ENCODE data around the gene ACSL6.

Gene ACSL6

GRCh38 chr5:132049093-132049492 is 37.6 kb upstream of the ACSL6 start:
- in situ Hi-C loops (cut with MboI; ENCODE audit: low sequenced_read_pairs) = no loop called here

DNA sequence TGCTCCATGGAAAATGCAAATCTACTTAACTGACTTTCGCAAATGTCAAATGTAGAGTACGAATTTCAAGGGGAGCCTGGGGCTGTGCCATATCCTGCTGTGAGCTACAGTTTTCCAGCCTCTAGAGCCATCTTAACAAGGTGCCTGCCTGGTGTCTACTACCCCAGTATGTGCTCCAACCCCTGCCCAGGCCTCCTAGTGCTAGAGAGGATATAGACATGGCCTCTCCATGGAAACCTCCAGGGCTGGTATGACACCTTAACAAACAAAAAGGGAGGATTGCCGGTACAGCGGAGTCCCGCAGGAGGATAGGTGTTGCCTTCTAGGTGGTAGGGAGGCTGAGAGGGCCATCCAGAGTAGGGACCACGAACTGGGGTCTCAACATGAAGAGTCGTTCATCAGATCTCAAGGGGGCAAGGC is 35.4 kb upstream of the ACSL6 start:
- in situ Hi-C loops (cut with MboI; ENCODE audit: low sequenced_read_pairs) = no loop called here

DNA sequence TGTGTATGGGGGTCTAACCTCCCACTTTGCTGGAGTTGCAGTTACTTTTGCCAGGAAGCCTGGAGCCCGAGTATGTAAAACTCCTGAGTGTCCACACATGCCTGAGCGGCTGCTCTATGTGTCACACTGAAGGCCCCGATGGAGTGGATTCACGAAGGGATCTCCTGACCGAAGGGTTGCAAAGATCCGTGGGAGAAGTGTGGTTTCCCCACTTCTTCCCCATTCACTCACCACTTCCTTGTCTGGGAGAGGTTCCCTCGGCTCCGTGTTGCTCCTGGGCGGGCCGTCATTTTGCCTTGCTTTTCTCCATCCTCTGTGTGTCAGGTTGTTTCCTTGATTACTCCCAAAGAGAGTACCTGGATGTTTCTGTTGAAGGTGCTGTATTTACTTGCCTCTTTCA is 32.7 kb upstream of the ACSL6 start:
- in situ Hi-C loops (cut with MboI; ENCODE audit: low sequenced_read_pairs) = no loop called here

DNA sequence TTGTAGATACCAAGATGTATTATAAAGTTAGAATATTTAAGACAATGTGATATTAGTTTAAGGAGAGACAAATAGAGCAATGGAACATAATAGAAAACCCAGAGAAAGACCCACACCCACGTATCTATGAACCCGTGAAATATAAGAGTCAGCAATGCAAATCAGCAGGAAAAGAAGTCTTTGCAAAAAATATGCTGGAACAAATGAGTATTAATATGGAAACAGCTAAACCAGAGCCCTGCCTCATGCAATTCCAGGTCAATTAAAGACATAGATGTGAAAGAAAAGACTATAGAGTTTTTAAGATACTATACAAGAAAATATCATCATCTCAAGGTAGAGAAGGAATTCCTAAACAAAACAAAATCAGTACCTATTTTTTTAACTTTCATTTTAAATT is 25.9 kb upstream of the ACSL6 start:
- in situ Hi-C loops (cut with MboI; ENCODE audit: low sequenced_read_pairs) = no loop called here

GRCh38 chr5:132033122-132033521 is 21.7 kb upstream of the ACSL6 start:
- in situ Hi-C loops (cut with MboI; ENCODE audit: low sequenced_read_pairs) = no loop called here

DNA sequence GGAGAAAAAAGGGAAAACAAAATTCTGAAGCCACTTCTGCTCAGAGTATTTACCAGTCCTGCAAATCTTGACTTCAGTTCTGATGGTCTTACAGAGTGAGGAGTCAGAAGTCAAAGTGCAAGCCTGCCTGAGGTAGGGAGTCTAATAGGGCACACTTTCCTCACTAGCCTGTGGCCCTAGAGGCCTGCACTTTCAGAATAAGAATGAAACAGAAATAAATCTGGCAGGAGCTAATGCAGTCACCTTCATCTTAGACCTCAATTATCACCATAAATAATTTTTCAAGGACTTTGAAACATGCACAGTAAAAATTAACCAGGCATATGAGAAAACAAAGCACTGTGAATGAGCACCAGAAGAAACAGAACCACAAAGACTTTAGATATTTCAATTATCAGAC is 20.7 kb upstream of the ACSL6 start:
- in situ Hi-C loops (cut with MboI; ENCODE audit: low sequenced_read_pairs) = no loop called here

DNA sequence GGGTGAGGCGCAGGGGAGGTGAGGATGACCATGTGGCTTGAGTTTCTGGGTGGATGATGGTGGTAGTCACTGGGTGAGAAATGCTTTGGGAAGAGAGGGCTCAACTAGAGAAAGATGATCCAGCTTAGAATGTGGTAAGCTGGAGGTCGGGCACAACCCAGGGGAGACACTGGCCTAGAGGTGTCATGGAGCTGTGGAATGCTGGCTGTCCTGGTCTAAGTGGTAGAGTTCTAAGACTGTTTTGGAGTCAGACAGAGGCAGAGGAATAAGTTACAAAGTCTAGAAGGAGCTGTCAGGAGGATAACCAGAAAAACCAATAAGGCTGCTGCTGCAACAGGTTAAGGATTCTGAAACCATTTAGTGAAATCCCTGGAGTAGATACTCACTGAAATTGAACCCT is 19.2 kb upstream of the ACSL6 start:
- in situ Hi-C loops (cut with MboI; ENCODE audit: low sequenced_read_pairs) = no loop called here

DNA sequence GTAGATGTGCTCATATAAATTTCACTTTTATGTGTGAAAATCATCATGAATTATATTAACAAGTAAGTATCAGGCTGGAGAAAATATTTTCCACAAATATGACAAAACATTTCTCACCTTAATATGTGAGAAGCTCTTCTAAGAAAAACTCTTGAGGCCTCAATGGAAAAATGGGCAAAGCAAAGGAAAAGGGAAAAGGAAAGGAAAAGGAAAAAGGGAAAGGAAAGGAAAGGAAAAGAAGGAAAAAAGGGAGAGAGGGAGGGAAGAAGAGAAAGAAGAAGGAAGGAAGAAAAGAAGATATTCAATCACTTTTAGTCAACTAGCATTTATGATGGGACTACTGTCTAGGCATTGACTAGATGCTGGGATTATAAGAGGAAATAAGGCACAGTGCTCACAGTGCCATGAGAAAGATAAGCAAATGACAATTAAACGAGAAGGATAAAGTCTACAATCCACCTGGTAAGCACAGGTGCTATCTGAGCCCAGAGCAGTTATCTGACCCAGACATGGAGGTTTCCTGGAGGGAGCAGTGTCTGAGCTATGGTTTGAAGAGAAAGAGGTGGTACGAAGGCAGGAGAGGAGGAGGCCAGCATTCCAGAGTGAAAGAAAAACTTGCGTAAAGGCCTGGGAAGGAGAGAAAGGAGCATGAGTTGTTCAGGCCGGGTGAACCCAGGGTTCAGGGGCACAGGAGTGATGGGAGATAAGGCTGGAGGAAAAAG is 18.3 kb upstream of the ACSL6 start:
- in situ Hi-C loops (cut with MboI; ENCODE audit: low sequenced_read_pairs) = no loop called here

DNA sequence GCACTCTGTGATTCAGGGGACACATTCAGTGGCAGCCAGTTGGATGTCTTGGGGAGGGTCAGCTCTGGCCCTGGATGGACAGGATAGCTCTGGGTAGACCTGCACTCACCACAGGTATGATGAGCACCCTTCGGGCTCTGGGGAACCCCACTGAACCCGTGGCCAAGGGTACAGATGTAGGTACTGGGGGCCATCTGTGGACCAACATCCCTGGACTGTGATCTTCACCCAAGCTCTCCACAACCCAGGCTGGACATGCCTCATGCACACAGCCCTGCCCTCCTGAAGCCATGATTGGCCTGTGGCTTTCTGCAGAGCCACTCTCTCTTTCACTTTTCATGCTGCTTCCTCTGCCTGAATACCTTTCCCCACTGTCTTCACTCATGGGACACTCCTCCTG is 15.6 kb upstream of the ACSL6 start:
- in situ Hi-C loops (cut with MboI; ENCODE audit: low sequenced_read_pairs) = no loop called here

GRCh38 chr5:132026516-132027008 is 15.1 kb upstream of the ACSL6 start:
- in situ Hi-C loops (cut with MboI; ENCODE audit: low sequenced_read_pairs) = no loop called here

- in situ Hi-C loops (cut with MboI; ENCODE audit: low sequenced_read_pairs) = no loop called here
Measured at GRCh38 chr5:132025403-132025971, 14.0 kb upstream of the ACSL6 start.

- in situ Hi-C loops (cut with MboI; ENCODE audit: low sequenced_read_pairs) = no loop called here
Measured at GRCh38 chr5:132024789-132025402, 13.4 kb upstream of the ACSL6 start.

DNA sequence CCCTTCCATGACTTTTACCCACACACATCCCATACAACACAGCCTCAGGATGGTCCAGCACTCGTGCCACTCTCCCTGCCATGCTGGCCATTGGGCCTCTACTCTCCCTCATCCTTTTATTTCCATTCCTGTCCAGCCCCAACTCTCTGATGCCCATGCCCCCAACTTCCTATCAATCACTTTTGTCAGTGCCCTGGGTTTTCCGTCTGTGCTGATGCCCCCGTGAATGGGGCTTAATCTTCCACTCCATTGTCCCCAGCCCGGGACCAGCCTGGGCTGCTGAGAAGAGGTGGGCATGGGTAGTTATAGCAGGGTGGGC is 12.6 kb upstream of the ACSL6 start:
- in situ Hi-C loops (cut with MboI; ENCODE audit: low sequenced_read_pairs) = no loop called here

GRCh38 chr5:132023258-132024116 is 12.0 kb upstream of the ACSL6 start:
- in situ Hi-C loops (cut with MboI; ENCODE audit: low sequenced_read_pairs) = no loop called here

DNA sequence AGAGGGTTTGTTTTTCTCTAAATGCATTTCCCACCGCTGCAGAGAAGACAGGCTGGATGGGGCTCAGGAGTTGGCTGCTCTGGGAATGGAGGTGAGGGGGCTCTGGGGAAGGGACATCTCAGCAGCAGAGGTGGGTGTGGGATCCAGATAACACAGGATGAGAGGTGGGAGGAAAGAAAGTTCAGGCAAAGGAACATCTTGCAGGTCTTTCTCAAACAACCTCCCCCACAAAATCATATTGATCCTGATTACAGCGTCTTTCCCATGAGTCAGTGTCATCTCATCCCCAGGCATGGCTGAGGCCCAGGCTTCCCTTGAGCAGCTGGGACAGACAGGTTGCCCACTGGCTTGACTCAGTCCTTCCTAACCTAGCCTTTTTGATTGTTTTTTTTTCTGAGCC is 11.3 kb upstream of the ACSL6 start:
- in situ Hi-C loops (cut with MboI; ENCODE audit: low sequenced_read_pairs) = no loop called here

DNA sequence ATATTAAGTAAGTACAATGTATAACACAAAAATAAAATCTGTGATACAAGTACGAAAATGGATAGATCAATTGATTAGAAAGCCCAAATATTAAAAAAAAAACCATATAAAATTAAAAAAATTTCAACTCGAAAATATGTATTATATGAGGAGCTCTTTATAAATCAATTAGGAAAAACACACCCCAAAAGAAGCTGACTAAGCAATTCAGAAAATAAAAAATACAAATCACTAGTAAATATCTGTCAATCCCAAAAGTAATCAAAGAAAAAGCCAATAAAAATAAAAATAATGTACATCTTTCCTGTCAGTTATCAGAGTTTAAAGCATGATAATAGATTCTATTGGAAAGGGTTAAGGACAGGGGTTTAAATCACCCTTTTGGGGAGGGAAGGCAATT is 10.2 kb upstream of the ACSL6 start:
- in situ Hi-C loops (cut with MboI; ENCODE audit: low sequenced_read_pairs) = no loop called here

DNA sequence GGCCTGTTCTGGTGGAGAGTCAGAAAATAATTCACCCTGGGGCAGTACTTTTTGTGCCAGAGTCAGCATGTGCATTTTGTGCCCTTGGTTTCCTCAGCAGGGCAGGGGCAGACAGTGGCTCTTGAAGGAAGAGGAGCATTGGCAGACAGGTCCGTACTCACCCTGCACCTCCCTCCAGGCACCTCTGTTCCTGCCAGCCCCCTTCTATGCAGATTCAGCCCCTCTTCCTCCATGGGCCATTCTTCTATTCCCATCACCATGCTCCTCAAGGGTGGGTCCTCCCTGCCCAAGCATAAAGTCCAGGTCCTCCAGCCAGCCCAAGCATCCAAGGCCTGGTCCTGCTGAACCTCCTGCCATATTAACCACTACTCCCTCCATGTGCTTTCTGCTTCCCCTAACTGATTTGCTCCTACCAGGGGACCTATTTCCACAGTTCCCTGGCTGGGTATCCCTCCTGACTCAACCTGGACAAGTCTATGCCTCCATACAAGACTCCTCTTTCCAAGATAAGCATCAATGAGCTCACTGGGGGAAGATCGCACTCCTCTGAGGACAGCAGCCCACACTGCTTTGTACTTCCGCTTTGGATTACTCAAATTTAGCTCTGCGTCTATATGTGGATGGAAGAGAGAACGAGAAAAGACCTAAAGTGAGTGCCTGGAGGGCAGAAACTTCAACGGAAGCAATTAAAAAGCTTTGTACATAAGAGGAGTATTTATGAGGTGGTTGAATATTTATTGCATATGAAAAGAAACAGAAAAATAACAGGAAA is 9.3 kb upstream of the ACSL6 start:
- in situ Hi-C loops (cut with MboI; ENCODE audit: low sequenced_read_pairs) = no loop called here

DNA sequence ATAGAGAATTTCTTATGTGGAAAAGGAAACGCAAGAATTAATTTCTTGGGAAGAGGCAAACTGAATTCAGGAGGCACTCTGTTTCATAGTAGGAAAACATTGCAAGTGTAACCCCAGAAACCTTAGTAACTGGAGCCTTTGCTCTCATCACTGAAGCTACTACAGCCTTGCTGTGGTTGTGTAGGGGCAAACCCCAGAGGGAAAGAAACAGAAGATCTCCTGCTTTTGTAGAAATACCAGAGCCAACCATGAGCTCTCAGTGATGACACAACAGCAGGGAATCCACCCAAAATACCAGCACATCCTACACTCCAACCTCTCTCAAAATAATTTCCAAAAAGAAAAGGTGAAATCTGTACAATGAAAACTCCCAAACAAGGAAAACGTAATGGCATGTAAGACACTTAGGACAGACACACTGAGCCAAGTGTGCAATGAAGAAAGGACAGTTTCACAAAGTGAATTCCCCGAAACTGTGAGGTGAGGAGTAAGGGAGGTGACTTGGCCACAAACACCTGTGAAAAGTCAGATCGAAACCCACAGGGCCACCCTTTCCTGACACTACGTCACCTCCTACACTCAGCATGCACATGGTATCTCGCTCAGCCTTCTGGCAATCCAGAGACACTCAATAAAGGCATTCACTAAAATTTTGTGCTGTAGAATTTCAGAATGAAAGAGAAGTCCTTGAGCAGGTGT is 8.5 kb upstream of the ACSL6 start:
- in situ Hi-C loops (cut with MboI; ENCODE audit: low sequenced_read_pairs) = no loop called here

- in situ Hi-C loops (cut with MboI; ENCODE audit: low sequenced_read_pairs) = no loop called here
Measured at GRCh38 chr5:132019337-132019736, 7.9 kb upstream of the ACSL6 start.

All from hTERT RPE-1 (cell line).